Measurements from ENCODE around the gene SLC6A20.

DNA sequence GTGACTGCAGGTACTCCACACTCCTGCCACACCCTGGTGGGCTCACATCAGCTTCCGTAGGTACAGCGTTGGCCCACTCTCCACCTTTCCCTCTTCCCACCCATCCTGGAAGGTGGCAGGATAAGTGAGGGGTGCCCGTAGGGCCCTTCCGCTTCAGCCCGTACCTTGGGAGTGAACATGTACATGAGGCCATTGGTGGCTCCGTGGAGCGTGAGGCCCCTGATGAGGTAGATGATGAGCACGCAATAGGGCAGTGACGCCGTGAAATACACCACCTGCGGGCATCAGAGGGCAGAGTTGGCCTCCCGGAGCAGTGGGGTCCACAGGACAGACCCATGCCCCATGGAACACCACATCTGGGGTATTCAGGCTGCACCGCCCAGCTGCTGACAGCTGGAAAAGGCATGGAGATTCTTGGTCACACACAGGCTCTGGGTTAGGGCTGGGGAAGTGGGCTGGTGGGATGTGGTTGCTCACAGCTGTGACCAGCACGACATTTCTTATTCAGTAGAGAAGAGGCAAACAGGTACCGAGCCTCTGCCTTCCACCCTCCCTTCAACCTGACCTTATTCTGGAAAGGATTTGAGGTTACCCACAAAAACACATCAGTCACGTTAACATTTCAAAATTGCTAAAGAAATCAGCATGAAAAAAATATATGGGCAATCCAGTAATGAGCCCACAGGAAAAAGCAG, 23.8 kb downstream of the SLC6A20 start:
- TF ChIP-seq CTCF (IDR thresholded peaks at IDR 0.05) (no peak), POLR2A (IDR thresholded peaks at IDR 0.05) (no peak)
